ENCODE data around the gene ONECUT1. TPM values are rescaled to one million over a fixed set of nuclear protein-coding genes. Genes with fewer than 3 reads are reported as not detected.

Gene ONECUT1
- total and polyA plus RNA-seq, 8 donors: not detected

- DNase-seq (no peak), ATAC-seq (peak; percentile 84)
- no peak for TF ChIP-seq CTCF (IDR thresholded peaks at IDR 0.05)
- Histone ChIP-seq H3K4me1 (no peaks in the 10 kb centered on the region), H3K9me3 (no peaks in the 10 kb centered on the region), H3K27me3 (no peaks in the 10 kb centered on the region), H3K36me3 (no peaks in the 10 kb centered on the region), H3K27ac (no peak overlapping the region), H3K4me3 (no peak overlapping the region)
- intact Hi-C loops (cut with DNase I): no loop called here
These were observed 80.8 kb downstream of the ONECUT1 start for GRCh38 chr15:52709187-52709981.

Other genes with a start within 250 kb of the ONECUT1 start
- 100 to 1,000 TPM; 152 to 158 TPM for gene ARPP19, start 221.3 kb downstream of the ONECUT1 start, total RNA-seq
- 100 to 1,000 TPM in 5 of 6 donors, 10 to 100 TPM in 1; 96.3 to 116 (median 108) TPM for gene ARPP19, start 221.3 kb downstream of the ONECUT1 start, polyA plus RNA-seq (ENCODE audit: insufficient read length in 6 of 6)
- 10 to 100 TPM; 34.5 to 40.8 TPM for gene ATOSA, start 110.9 kb downstream of the ONECUT1 start, total RNA-seq
- 10 to 100 TPM; 58.5 to 79.0 (median 60.0) TPM for gene ATOSA, start 110.9 kb downstream of the ONECUT1 start, polyA plus RNA-seq (ENCODE audit: insufficient read length in 6 of 6)

Measured in left lung (tissue), 10 donors.